ENCODE measurements around the gene TGFB2.

The TGFB2 gene

DNA sequence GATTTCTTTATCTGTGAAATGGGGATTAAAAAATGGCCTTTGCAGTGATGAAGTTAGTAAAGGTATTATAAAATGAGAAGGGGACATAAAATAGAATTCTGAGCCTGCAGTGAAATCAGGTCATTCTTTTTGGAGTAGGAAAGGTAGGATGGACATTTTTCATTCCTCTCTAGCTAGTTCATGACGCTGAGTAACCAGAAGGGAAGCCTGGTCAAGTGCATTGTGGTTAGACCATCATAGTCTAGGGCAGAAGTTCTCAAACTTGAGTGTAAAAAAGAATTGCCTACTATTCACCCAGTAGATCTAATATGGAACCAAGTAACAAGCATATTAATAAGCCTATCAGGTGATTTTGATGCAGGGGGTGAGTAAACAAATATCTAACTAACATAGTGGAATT lies 50.8 kb downstream of the TGFB2 start:
- no peak for TF ChIP-seq TEAD4 (IDR thresholded peaks at IDR 0.05)
- TF ChIP-seq TAF1 (IDR thresholded peaks at IDR 0.05; ENCODE audit: low read depth): no peak
- TF ChIP-seq YY1 (IDR thresholded peaks at IDR 0.05; ENCODE audit: low read depth): no peak
- TF ChIP-seq NFIC (IDR thresholded peaks at IDR 0.05): no peak
- TF ChIP-seq, protein P1, sequence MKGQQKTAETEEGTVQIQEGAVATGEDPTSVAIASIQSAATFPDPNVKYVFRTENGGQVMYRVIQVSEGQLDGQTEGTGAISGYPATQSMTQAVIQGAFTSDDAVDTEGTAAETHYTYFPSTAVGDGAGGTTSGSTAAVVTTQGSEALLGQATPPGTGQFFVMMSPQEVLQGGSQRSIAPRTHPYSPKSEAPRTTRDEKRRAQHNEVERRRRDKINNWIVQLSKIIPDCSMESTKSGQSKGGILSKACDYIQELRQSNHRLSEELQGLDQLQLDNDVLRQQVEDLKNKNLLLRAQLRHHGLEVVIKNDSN (IDR thresholded peaks at IDR 0.05): no peak
- no peak for TF ChIP-seq CEBPB (IDR thresholded peaks at IDR 0.05)
- no peak for TF ChIP-seq FOXM1 (IDR thresholded peaks at IDR 0.05; ENCODE audit: borderline replicate concordance, low read depth)
- TF ChIP-seq, protein P2, sequence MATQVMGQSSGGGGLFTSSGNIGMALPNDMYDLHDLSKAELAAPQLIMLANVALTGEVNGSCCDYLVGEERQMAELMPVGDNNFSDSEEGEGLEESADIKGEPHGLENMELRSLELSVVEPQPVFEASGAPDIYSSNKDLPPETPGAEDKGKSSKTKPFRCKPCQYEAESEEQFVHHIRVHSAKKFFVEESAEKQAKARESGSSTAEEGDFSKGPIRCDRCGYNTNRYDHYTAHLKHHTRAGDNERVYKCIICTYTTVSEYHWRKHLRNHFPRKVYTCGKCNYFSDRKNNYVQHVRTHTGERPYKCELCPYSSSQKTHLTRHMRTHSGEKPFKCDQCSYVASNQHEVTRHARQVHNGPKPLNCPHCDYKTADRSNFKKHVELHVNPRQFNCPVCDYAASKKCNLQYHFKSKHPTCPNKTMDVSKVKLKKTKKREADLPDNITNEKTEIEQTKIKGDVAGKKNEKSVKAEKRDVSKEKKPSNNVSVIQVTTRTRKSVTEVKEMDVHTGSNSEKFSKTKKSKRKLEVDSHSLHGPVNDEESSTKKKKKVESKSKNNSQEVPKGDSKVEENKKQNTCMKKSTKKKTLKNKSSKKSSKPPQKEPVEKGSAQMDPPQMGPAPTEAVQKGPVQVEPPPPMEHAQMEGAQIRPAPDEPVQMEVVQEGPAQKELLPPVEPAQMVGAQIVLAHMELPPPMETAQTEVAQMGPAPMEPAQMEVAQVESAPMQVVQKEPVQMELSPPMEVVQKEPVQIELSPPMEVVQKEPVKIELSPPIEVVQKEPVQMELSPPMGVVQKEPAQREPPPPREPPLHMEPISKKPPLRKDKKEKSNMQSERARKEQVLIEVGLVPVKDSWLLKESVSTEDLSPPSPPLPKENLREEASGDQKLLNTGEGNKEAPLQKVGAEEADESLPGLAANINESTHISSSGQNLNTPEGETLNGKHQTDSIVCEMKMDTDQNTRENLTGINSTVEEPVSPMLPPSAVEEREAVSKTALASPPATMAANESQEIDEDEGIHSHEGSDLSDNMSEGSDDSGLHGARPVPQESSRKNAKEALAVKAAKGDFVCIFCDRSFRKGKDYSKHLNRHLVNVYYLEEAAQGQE (IDR thresholded peaks at IDR 0.05; ENCODE audit: low read depth): no peak

DNA sequence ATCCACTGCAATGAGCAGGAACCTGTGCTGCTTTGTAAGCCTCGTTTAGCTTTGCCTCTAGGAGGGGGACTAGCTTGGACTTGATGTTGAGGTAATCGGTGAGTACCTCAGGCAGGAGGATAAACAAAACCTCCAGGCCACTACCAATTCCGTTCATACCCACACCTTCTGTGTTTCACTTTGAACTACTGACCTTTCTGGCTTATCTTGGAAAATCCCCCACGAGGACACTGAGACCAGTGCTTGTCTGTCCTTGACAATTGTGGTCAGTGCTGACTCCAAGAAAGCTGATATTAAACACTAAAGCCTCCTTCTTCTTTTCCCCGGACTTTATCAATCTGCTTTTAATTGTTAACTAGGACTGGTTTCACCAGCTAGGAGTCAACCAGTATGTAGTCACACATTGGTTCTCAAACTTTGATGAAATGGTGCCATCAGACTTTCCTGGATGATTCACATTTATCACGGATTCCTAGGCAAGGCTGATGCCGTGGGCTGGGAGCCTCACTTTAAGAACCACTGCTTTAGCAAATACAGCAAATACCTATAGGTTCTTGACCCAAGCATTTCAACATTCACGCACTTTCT lies 52.7 kb downstream of the TGFB2 start:
- TF ChIP-seq EGR1 (IDR thresholded peaks at IDR 0.05): no peak
- no peak for TF ChIP-seq RAD21 (IDR thresholded peaks at IDR 0.05; ENCODE audit: low read depth)
- TF ChIP-seq, protein P1 (IDR thresholded peaks at IDR 0.05): no peak

- TF ChIP-seq FOXM1 (IDR thresholded peaks at IDR 0.05; ENCODE audit: borderline replicate concordance, low read depth) (no peak), CEBPB (IDR thresholded peaks at IDR 0.05) (no peak), YY1 (IDR thresholded peaks at IDR 0.05; ENCODE audit: low read depth) (no peak), ZBTB7A (IDR thresholded peaks at IDR 0.05; ENCODE audit: low read depth) (no peak), RAD21 (IDR thresholded peaks at IDR 0.05; ENCODE audit: low read depth) (no peak), TAF1 (IDR thresholded peaks at IDR 0.05; ENCODE audit: low read depth) (no peak), TEAD4 (IDR thresholded peaks at IDR 0.05) (no peak), EGR1 (IDR thresholded peaks at IDR 0.05) (no peak), NFIC (IDR thresholded peaks at IDR 0.05) (no peak), TCF12 (IDR thresholded peaks at IDR 0.05; ENCODE audit: low read depth) (no peak), CREB1 (IDR thresholded peaks at IDR 0.05; ENCODE audit: low read depth) (no peak), EP300 (IDR thresholded peaks at IDR 0.05; ENCODE audit: borderline replicate concordance) (no peak)
- TF ChIP-seq, protein P1 (IDR thresholded peaks at IDR 0.05): no peak
- TF ChIP-seq, protein P2 (IDR thresholded peaks at IDR 0.05; ENCODE audit: low read depth): no peak
- TF ChIP-seq, protein P3, sequence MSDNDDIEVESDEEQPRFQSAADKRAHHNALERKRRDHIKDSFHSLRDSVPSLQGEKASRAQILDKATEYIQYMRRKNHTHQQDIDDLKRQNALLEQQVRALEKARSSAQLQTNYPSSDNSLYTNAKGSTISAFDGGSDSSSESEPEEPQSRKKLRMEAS (IDR thresholded peaks at IDR 0.05): no peak
Measured at GRCh38 chr1:218400624-218401023, 55.5 kb downstream of the TGFB2 start.

GRCh38 chr1:218401441-218401997 lies 56.4 kb downstream of the TGFB2 start:
- TF ChIP-seq EP300 (IDR thresholded peaks at IDR 0.05; ENCODE audit: borderline replicate concordance): no peak
- TF ChIP-seq, protein P3 (IDR thresholded peaks at IDR 0.05): no peak
- TF ChIP-seq TAF1 (IDR thresholded peaks at IDR 0.05; ENCODE audit: low read depth): no peak
- no peak for TF ChIP-seq TEAD4 (IDR thresholded peaks at IDR 0.05)
- TF ChIP-seq, protein P2 (IDR thresholded peaks at IDR 0.05; ENCODE audit: low read depth): no peak
- no peak for TF ChIP-seq RAD21 (IDR thresholded peaks at IDR 0.05; ENCODE audit: low read depth)
- TF ChIP-seq, protein P1 (IDR thresholded peaks at IDR 0.05): no peak
- no peak for TF ChIP-seq TCF12 (IDR thresholded peaks at IDR 0.05; ENCODE audit: low read depth)
- TF ChIP-seq YY1 (IDR thresholded peaks at IDR 0.05; ENCODE audit: low read depth): no peak
- TF ChIP-seq EGR1 (IDR thresholded peaks at IDR 0.05): no peak
- no peak for TF ChIP-seq NFIC (IDR thresholded peaks at IDR 0.05)
- no peak for TF ChIP-seq CREB1 (IDR thresholded peaks at IDR 0.05; ENCODE audit: low read depth)
- no peak for TF ChIP-seq CEBPB (IDR thresholded peaks at IDR 0.05)
- no peak for TF ChIP-seq FOXM1 (IDR thresholded peaks at IDR 0.05; ENCODE audit: borderline replicate concordance, low read depth)
- no peak for TF ChIP-seq ZBTB7A (IDR thresholded peaks at IDR 0.05; ENCODE audit: low read depth)

Measured in Ishikawa (cell line).